K562 (cell line): Measurements from ENCODE around the gene RDH13. TPM values are rescaled to one million over a fixed set of nuclear protein-coding genes. Genes with fewer than 3 reads are reported as not detected.
A peak's percentile ranks its signal among the peaks of the same experiment; 100 is the strongest.
"Not testable (repeated sequence)": the region's sequence is repeated elsewhere in the genome, so short reads cannot be mapped to it uniquely, and the experiment has no call there.

Source experiments
- ATAC-seq: fragments of 200-7000 bp; cut with Tn5 transposase; 3 replicates; pipeline ENCODE4 v1.9.1; 2020; ENCODE audit warnings: moderate library complexity
- BruUV-seq: library from RNA; stranded (reverse); fragments of 400-500 nt; replicated peaks from 2 replicates; lab custom pipeline; 2021; lab: Mats Ljungman, UMichigan
- CTCF ChIA-PET: fragments of 300-600 bp; formaldehyde crosslinking; extraction: SDS; loops from one replicate; lab custom pipeline; 2021; ENCODE audit warnings: low intra/inter-chr PET ratio; lab: Yijun Ruan, JAX
- POLR2A ChIA-PET: fragments of 300-600, 350-650 bp; sonication (Branson Sonifier 250); formaldehyde crosslinking; extraction: SDS; loops from one replicate; lab custom pipeline; 2021; ENCODE audit warnings: antibody characterized with exemption, inconsistent platforms; lab: Yijun Ruan, JAX
- DNase-seq, 4 experiments: peaks; one replicate each; pipeline versions ENCODE4 v3.0.0 to v3.0.0-alpha.2; 2011 to 2018; ENCODE audit warnings: low spot score in 3 of 4, mixed read lengths in 3 of 4; ENCODE audit errors: extremely low read depth in 1 of 4
- FAIRE-seq: peaks from 2 replicates; lab custom pipeline; 2011; peaks lifted over from hg19 to GRCh38; lab: Jason Lieb, UNC
- H2AFZ ChIP-seq: 2 replicates; pipeline ENCODE4 v1.6.0; 2011; ENCODE audit warnings: low read depth, low read length, control low read depth, inconsistent platforms
- H3K27ac ChIP-seq: fragments of 200-600 bp; 3 replicates; pipeline ENCODE4 v1.8.0; 2011; ENCODE audit warnings: low read depth, mild to moderate bottlenecking, control low read depth, inconsistent platforms, low read length, moderate library complexity, mixed read lengths; ENCODE audit errors: extremely low read depth
- H3K27me3 ChIP-seq, 2 experiments: fragments of 300-600 bp in 1 of 2; 2 replicates in 1 of 2; 3 replicates in 1 of 2; pipeline versions ENCODE4 v1.6.0 to v1.8.0; 2011; ENCODE audit warnings: inconsistent platforms in 2 of 2, low read length in 2 of 2, mild to moderate bottlenecking in 1 of 2, mixed read lengths in 1 of 2, moderate library complexity in 1 of 2; ENCODE audit not compliant: control insufficient read depth in 2 of 2, insufficient read depth in 2 of 2
- H3K36me3 ChIP-seq: fragments of 300-600 bp; 3 replicates; pipeline ENCODE4 v1.8.0; 2011; ENCODE audit warnings: mild to moderate bottlenecking, low read length, inconsistent platforms; ENCODE audit not compliant: control insufficient read depth, insufficient read depth
- H3K4me1 ChIP-seq, 2 experiments: fragments of 200-600 bp in 1 of 2; replicated peaks in 1 of 2; 2 replicates in 1 of 2; 3 replicates in 1 of 2; pipeline versions ENCODE4 v1.5.1 to v1.8.0; 2011; ENCODE audit warnings: inconsistent platforms in 2 of 2, low read length in 2 of 2, mild to moderate bottlenecking in 1 of 2, mixed read lengths in 1 of 2, moderate library complexity in 1 of 2; ENCODE audit not compliant: control insufficient read depth in 2 of 2, insufficient read depth in 2 of 2
- H3K4me2 ChIP-seq: 2 replicates; pipeline ENCODE4 v1.6.1; 2011; ENCODE audit warnings: low read length, control low read depth, inconsistent platforms, mixed read lengths; ENCODE audit not compliant: insufficient read depth
- H3K4me3 ChIP-seq: fragments of 200-600 bp; sonication (generic), shearing (Covaris generic); 2 replicates; pipeline ENCODE4 v1.5.1; 2016; ENCODE audit warnings: control low read depth, inconsistent platforms
- H3K79me2 ChIP-seq: fragments of 200-600 bp; 3 replicates; pipeline ENCODE4 v1.8.0; 2011; ENCODE audit warnings: low read length, inconsistent platforms; ENCODE audit not compliant: control insufficient read depth, insufficient read depth
- H3K9ac ChIP-seq, 2 experiments: 2 replicates each; pipeline versions ENCODE4 v1.6.0 to v1.6.1; 2011; ENCODE audit warnings: low read depth in 2 of 2, low read length in 2 of 2, control low read depth in 1 of 2, inconsistent platforms in 1 of 2, mild to moderate bottlenecking in 1 of 2, mixed read lengths in 1 of 2; ENCODE audit not compliant: insufficient read depth in 1 of 2
- H3K9me1 ChIP-seq: one replicate; pipeline ENCODE4 v1.6.0; 2011; ENCODE audit warnings: inconsistent platforms, mild to moderate bottlenecking, low read length, moderate library complexity; ENCODE audit not compliant: control insufficient read depth, insufficient read depth
- H3K9me3 ChIP-seq: replicated peaks from 2 replicates; pipeline ENCODE4 v1.5.1; 2011; ENCODE audit warnings: low read depth, low read length, inconsistent platforms; ENCODE audit not compliant: control insufficient read depth, insufficient read depth
- H4K20me1 ChIP-seq: replicated peaks from 2 replicates; pipeline ENCODE4 v1.6.1; 2011; ENCODE audit warnings: low read length, inconsistent platforms, mixed read lengths; ENCODE audit not compliant: control insufficient read depth, insufficient read depth
- HMGN3 ChIP-seq: IDR thresholded peaks from 2 replicates; pipeline ENCODE4 v1.6.1; 2011; ENCODE audit warnings: borderline replicate concordance, low read depth, mild to moderate bottlenecking, mixed read lengths, low read length; ENCODE audit not compliant: insufficient read length; ENCODE audit errors: extremely low read depth
- LEF1 ChIP-seq: fragments of 450-650 bp; IDR thresholded peaks from 2 replicates; pipeline ENCODE4 v1.6.1; 2016; ENCODE audit warnings: mild to moderate bottlenecking
- NCOA1 ChIP-seq: fragments of 450-650 bp; IDR thresholded peaks from 2 replicates; pipeline ENCODE4 v1.6.1; 2016; ENCODE audit warnings: low read depth
- POLR2G ChIP-seq: fragments of 200-400 bp; formaldehyde crosslinking; IDR thresholded peaks from 2 replicates; pipeline ENCODE4 v1.6.1; 2017; ENCODE audit warnings: low read depth, mild to moderate bottlenecking, antibody characterized with exemption, low read length, moderate library complexity
- SMC3 ChIP-seq: conservative IDR thresholded peaks from 2 replicates; pipeline ENCODE4 v1.6.1; 2011; ENCODE audit warnings: low read depth, low read length, improper control_type of control experiment; ENCODE audit not compliant: insufficient read depth
- ZNF695 ChIP-seq: fragments of 450-650 bp; formaldehyde crosslinking; IDR thresholded peaks from 2 replicates; pipeline ENCODE4 v1.4.0; 2020; ENCODE audit warnings: mild to moderate bottlenecking, moderate library complexity
- WGBS: fragments of 100-300 bp; shearing (Covaris generic); methylation state at CpG from one replicate; pipeline ENCODE4 v1.1.6; 2016; ENCODE audit warnings: low coverage, mixed read lengths; ENCODE audit not compliant: insufficient coverage; ENCODE audit errors: missing lambda C conversion rate; 5-methylcytosine and 5-hydroxymethylcytosine counted together
- in situ Hi-C: fragments of 300-500 bp; cut with MboI; formaldehyde crosslinking; loops from 4 replicates; pipeline ENCODE4 v1.15.0; 2018; ENCODE audit warnings: inconsistent platforms, mixed read lengths
- intact Hi-C: fragments of 100-400 bp; cut with micrococcal nuclease; formaldehyde crosslinking; loops from 2 replicates; pipeline ENCODE4 v1.14.2; 2022
- polyA plus RNA-seq, 8 experiments: library from polyadenylated mRNA; depleted of rRNA in 4 of 8; stranded (reverse) in 5 of 8; unstranded in 3 of 8; fragments of >200 nt; fragmentation: Nextera tagmentation in 2 of 8; fragmentation: Illumina TruSeq in 1 of 8; extraction: Ambion mirVana in 2 of 8; extraction: Trizol in 1 of 8; gene quantifications; 2 replicates each; pipeline versions ENCODE4 v1.2.1 to v1.2.3, GENCODE V29; 2011 to 2014; ENCODE audit warnings: inconsistent platforms in 1 of 8, missing spikeins in 1 of 8
- total RNA-seq, 7 experiments: library from RNA; depleted of rRNA in 6 of 7; stranded (reverse); fragments of >200 nt in 6 of 7; fragmentation: Illumina TruSeq in 2 of 7; extraction: Trizol in 2 of 7; gene quantifications; 2 replicates each; pipeline versions ENCODE4 v1.2.1 to v1.2.3, GENCODE V29; 2011 to 2021; ENCODE audit warnings: low replicate concordance in 1 of 7
- TF ChIP-seq, protein P1 (sequence below), 3 experiments: fragments of 200-800 bp in 1 of 3; sonication (Bioruptor generic) in 1 of 3; sonication (generic) in 1 of 3; formaldehyde crosslinking in 1 of 3; IDR thresholded peaks; 2 replicates each; pipeline versions ENCODE4 v1.6.1 to v1.8.0; 2016 to 2022; ENCODE audit warnings: mild to moderate bottlenecking in 2 of 3, missing compliant biosample characterization in 2 of 3, missing genetic modification characterization in 2 of 3, missing genetic modification reagents in 1 of 3
- TF ChIP-seq, protein P2 (sequence below), 2 experiments: fragments of 450-650 bp in 1 of 2; sonication (generic) in 1 of 2; formaldehyde crosslinking in 1 of 2; IDR thresholded peaks; 2 replicates each; pipeline versions ENCODE4 v1.7.1 to v1.9.0; 2016 to 2022; ENCODE audit warnings: inconsistent platforms in 1 of 2, mild to moderate bottlenecking in 1 of 2, missing genetic modification reagents in 1 of 2

Gene RDH13
- total and polyA plus RNA-seq, 9 of the 15 experiments (the other 6 are each of a cell fraction or from before 2014, with no cell fraction given), result 7.5 to 70.3 (median 39.5) TPM

DNA sequence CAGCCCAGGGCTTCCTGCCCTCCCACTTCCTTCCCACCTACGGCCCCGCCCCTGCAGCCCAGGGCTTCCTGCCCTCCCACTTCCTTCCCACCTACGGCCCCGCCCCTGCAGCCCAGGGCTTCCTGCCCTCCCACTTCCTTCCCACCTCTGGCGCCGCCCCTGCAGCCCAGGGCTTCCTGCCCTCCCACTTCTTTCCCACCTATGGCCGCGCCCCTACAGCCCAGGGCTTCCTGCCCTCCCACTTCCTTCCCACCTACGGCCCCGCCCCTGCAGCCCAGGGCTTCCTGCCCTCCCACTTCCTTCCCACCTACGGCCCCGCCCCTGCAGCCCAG is 35.8 kb downstream of the RDH13 start (continued):
- TF ChIP-seq, protein P1, sequence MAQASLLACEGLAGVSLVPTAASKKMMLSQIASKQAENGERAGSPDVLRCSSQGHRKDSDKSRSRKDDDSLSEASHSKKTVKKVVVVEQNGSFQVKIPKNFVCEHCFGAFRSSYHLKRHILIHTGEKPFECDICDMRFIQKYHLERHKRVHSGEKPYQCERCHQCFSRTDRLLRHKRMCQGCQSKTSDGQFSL (CRISPR knock-in tag; IDR thresholded peaks at IDR 0.05), result not testable (repeated sequence)
- TF ChIP-seq, protein P1 (tag; IDR thresholded peaks at IDR 0.05), result peak in 1 of 2 experiments; percentile 53; a peak in 2 of 4 replicates
- TF ChIP-seq HMGN3 (peak; percentile 34), POLR2G (peak; percentile 76)
- TF ChIP-seq, all 486 proteins: peak for 16; not testable (repeated sequence) for 470

DNA sequence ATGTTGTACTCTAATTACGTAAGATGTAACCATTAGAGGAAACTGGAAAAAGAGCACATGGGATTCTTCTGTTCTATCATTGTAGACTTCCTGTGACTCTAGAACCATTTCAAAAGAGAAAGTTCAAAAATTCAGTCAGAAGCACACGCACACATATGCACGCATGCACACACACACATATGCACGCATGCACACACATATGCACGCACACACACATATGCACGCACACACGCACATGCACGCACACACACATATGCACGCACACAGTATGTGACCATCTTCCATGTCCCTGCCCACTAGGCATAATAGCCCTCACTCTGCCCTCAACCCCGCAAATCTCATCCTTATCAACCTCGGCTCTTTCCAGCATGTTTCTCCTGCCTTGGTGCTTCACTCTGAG is 38.8 kb downstream of the RDH13 start:
- FAIRE-seq (no peak), ATAC-seq (no peak), DNase-seq (no peak)
- peaks cover 2 to 11% of the 10 kb centered on the region in 2 experiments; a peak in 3 of 5 replicates for H3K4me1 ChIP-seq
- H3K9me3 ChIP-seq, result peaks cover 2% of the 10 kb centered on the region; the same call in 1 of the 2 replicates
- H2AFZ ChIP-seq, result no peak overlapping the region
- no peak overlapping the region for H3K9ac ChIP-seq
- H3K9me1 ChIP-seq, result no peaks in the 10 kb centered on the region
- in situ Hi-C loops (no loop called here), intact Hi-C loops (no loop called here)
- no TSS peak for BruUV-seq
- POLR2A ChIA-PET, result no interaction called here
- H3K27me3 ChIP-seq, result no peaks in the 10 kb centered on the region
- CTCF ChIA-PET, result no interaction called here
- no peak overlapping the region for H3K4me3 ChIP-seq
- 90% methylated on average over 8 of the region's 11 CpGs for WGBS
- no peak overlapping the region for H3K27ac ChIP-seq
- H3K79me2 ChIP-seq, result peaks cover 64% of the 10 kb centered on the region
- no peak overlapping the region for H3K4me2 ChIP-seq
- peaks cover 13% of the 10 kb centered on the region; the same call in 1 of the 2 replicates for H4K20me1 ChIP-seq
- peaks cover 32% of the 10 kb centered on the region; the same call in 2 of the 3 replicates for H3K36me3 ChIP-seq
- TF ChIP-seq NCOA1 (no peak), LEF1 (no peak), SMC3 (no peak), ZNF695 (no peak)
- TF ChIP-seq, protein P2, sequence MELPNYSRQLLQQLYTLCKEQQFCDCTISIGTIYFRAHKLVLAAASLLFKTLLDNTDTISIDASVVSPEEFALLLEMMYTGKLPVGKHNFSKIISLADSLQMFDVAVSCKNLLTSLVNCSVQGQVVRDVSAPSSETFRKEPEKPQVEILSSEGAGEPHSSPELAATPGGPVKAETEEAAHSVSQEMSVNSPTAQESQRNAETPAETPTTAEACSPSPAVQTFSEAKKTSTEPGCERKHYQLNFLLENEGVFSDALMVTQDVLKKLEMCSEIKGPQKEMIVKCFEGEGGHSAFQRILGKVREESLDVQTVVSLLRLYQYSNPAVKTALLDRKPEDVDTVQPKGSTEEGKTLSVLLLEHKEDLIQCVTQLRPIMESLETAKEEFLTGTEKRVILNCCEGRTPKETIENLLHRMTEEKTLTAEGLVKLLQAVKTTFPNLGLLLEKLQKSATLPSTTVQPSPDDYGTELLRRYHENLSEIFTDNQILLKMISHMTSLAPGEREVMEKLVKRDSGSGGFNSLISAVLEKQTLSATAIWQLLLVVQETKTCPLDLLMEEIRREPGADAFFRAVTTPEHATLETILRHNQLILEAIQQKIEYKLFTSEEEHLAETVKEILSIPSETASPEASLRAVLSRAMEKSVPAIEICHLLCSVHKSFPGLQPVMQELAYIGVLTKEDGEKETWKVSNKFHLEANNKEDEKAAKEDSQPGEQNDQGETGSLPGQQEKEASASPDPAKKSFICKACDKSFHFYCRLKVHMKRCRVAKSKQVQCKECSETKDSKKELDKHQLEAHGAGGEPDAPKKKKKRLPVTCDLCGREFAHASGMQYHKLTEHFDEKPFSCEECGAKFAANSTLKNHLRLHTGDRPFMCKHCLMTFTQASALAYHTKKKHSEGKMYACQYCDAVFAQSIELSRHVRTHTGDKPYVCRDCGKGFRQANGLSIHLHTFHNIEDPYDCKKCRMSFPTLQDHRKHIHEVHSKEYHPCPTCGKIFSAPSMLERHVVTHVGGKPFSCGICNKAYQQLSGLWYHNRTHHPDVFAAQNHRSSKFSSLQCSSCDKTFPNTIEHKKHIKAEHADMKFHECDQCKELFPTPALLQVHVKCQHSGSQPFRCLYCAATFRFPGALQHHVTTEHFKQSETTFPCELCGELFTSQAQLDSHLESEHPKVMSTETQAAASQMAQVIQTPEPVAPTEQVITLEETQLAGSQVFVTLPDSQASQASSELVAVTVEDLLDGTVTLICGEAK (IDR thresholded peaks at IDR 0.05), result no peak
- TF ChIP-seq, protein P2 (CRISPR knock-in tag; IDR thresholded peaks at IDR 0.05), result no peak
